ENCODE measurements around the gene RFXANK. TPM values are rescaled to one million over a fixed set of nuclear protein-coding genes. Genes with fewer than 3 reads are reported as not detected.

RFXANK gene
- total RNA-seq, 1 donor from 2014 or later = 61.6 TPM

DNA sequence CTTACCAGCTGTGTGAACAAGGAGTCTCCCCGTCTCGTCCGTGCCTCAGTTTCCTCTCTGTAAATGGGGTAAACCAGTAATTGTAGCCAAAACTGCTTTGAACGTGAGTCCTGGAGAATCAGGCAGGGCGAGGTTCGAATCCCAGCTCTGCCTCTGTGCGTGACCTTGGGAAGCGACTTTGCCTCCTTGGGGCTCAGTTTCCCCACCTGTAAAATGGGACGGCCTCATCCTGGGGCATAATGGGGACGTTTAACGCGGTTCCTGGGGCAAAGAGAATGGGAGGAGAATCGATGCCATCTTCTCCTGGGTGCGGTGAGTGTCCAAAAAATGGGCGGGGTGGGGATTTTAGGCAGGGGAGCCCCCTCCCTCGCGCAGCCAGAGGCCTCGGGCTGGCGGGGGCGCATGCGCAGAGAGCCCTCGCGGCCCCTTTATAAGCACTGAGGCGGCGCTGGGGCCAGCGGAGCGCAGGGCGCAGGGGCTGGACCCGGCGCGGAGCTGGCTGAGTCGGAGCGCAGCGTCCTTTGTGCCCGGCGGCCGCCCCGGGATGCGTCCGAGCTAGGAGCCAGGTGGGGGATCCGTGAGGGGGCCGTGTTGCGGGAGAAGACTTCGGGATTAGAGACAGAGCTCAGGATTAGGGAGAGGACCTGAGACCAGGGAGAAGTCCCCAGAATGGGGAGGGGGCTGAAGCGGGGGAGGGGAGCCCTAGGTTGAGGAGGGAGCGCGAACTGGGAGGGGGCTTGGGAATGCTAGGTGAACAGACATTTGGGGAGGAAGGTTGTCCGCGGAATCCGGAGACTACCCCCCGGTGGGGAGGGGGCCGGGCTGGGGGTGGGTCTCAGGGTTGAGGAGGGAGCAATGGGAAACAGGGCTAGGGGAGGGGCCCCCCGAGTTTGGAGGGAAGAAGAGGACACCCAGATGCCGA lies 19.7 kb downstream of the RFXANK start, which contains the start of gene NCAN:
TSS of gene NCAN (plus strand) at position 460 of the 922 bp plus-strand sequence. CDS start 4,996 bp downstream, outside the sequence.
- intact Hi-C loops (cut with DNase I) = no loop called here
- Histone ChIP-seq H3K36me3 (no peaks in the 10 kb centered on the region), H3K4me1 (no peaks in the 10 kb centered on the region), H3K27ac (no peak within 1 kb of the TSS), H3K27me3 (peaks cover 7% of the 10 kb centered on the region), H3K4me3 (no peak within 1 kb of the TSS), H3K9me3 (no peaks in the 10 kb centered on the region)
- DNase-seq (ENCODE audit: extremely low spot score in 2 of 2) = peak in 1 of 2 donors; percentile 52
- TF ChIP-seq CTCF (IDR thresholded peaks at IDR 0.05) (no peak), POLR2AphosphoS5 (IDR thresholded peaks at IDR 0.05; ENCODE audit: insufficient read depth in 1 of 2, low read depth in 1 of 2) (no peak), POLR2A (IDR thresholded peaks at IDR 0.05) (no peak)

DNA sequence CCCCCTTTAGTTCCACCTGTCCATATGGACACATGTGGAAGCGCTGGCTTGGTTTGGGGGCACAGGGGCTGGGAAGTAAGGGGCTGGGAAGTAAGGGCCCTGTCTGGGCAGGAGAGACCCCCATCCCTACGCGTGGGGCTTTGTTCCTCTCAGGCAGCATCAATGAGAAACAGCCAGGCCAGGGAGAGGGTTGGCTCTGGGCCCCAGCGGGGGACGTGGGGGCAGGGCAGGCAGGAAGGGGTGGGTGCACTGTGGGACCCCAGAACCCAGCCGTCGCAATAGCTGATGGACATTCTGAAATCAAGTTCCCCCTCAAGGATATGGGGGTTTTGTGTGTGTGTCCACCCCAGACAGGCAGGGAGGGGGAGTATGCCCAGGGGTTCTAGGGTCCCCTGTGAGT lies 20.9 kb downstream of the RFXANK start:
- H3K4me3 ChIP-seq = no peak overlapping the region
- peaks cover 7% of the 10 kb centered on the region for H3K27me3 ChIP-seq
- intact Hi-C loops (cut with DNase I) = loop anchor here (1.0 kb wide), 1 partner anchor 45 kb away; no protein-coding TSS in a partner anchor
- no peaks in the 10 kb centered on the region for H3K9me3 ChIP-seq
- no peak overlapping the region for H3K27ac ChIP-seq
- no peak for TF ChIP-seq CTCF (IDR thresholded peaks at IDR 0.05)
- TF ChIP-seq POLR2A (IDR thresholded peaks at IDR 0.05) = no peak
- TF ChIP-seq POLR2AphosphoS5 (IDR thresholded peaks at IDR 0.05; ENCODE audit: insufficient read depth in 1 of 2, low read depth in 1 of 2) = no peak
- H3K4me1 ChIP-seq = no peaks in the 10 kb centered on the region
- no peak for DNase-seq (ENCODE audit: extremely low spot score in 2 of 2)
- H3K36me3 ChIP-seq = no peaks in the 10 kb centered on the region

- Histone ChIP-seq H3K36me3 (no peaks in the 10 kb centered on the region), H3K4me3 (no peak overlapping the region), H3K27me3 (peaks cover 7% of the 10 kb centered on the region), H3K4me1 (no peaks in the 10 kb centered on the region), H3K9me3 (no peaks in the 10 kb centered on the region), H3K27ac (no peak overlapping the region)
- no peak for TF ChIP-seq POLR2AphosphoS5 (IDR thresholded peaks at IDR 0.05; ENCODE audit: insufficient read depth in 1 of 2, low read depth in 1 of 2)
- TF ChIP-seq POLR2A (IDR thresholded peaks at IDR 0.05) = no peak
- no peak for TF ChIP-seq CTCF (IDR thresholded peaks at IDR 0.05)
- no peak for DNase-seq (ENCODE audit: extremely low spot score in 2 of 2)
- intact Hi-C loops (cut with DNase I) = loop anchor here (1.0 kb wide), 1 partner anchor 45 kb away; no protein-coding TSS in a partner anchor
These were observed 21.5 kb downstream of the RFXANK start for GRCh38 chr19:19213426-19214158.

DNA sequence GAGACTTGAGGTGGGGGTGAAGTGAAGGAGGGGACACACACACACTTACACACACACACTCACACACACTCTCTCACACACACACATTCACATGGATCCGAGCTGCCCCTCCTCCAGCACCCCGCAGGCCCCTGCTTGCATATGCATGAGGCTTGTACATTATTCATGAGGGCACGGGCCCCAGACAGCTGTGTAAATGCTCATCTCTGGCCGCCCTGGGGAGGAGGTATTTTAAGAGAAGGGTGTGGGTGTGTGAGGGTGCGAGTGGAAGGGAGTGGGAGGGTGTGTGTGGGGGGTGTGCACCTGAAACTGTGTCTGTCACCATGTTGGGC lies 22.1 kb downstream of the RFXANK start:
- DNase-seq (ENCODE audit: extremely low spot score in 2 of 2) = no peak
- Histone ChIP-seq H3K27ac (no peak overlapping the region), H3K36me3 (no peaks in the 10 kb centered on the region), H3K9me3 (no peaks in the 10 kb centered on the region), H3K27me3 (peaks cover 7% of the 10 kb centered on the region), H3K4me1 (no peaks in the 10 kb centered on the region), H3K4me3 (no peak overlapping the region)
- TF ChIP-seq POLR2AphosphoS5 (IDR thresholded peaks at IDR 0.05; ENCODE audit: insufficient read depth in 1 of 2, low read depth in 1 of 2) (no peak), CTCF (IDR thresholded peaks at IDR 0.05) (no peak), POLR2A (IDR thresholded peaks at IDR 0.05) (no peak)
- intact Hi-C loops (cut with DNase I) = no loop called here

Data from vagina (tissue), 2 donors.